IPS DF 6.9 (cell line): ENCODE results near the gene TTC9C.
"Not testable (repeated sequence)": the region's sequence is repeated elsewhere in the genome, so short reads cannot be mapped to it uniquely, and the experiment has no call there.

ENCODE experiments used
- DNase-seq: peaks from one replicate; pipeline ENCODE4 v3.0.0-alpha.2; 2013; ENCODE audit warnings: low read depth, low spot score
- H3K27ac ChIP-seq: one replicate; pipeline ENCODE4 v1.5.1; 2013; ENCODE audit warnings: low read length, control low read depth
- H3K27me3 ChIP-seq: 2 replicates; pipeline ENCODE4 v1.6.1; 2013; ENCODE audit warnings: mild to moderate bottlenecking, low read length; ENCODE audit not compliant: control insufficient read depth, insufficient read depth
- H3K36me3 ChIP-seq: 2 replicates; pipeline ENCODE4 v1.6.1; 2013; ENCODE audit warnings: low read length; ENCODE audit not compliant: control insufficient read depth, insufficient read depth
- H3K4me1 ChIP-seq: 2 replicates; pipeline ENCODE4 v1.6.1; 2013; ENCODE audit warnings: low read length; ENCODE audit not compliant: control insufficient read depth, insufficient read depth
- H3K4me3 ChIP-seq: 2 replicates; pipeline ENCODE4 v1.5.1; 2013; ENCODE audit warnings: mild to moderate bottlenecking, low read length
- H3K9me3 ChIP-seq: 2 replicates; pipeline ENCODE4 v1.6.1; 2013; ENCODE audit warnings: low read length, inconsistent platforms; ENCODE audit not compliant: control insufficient read depth, insufficient read depth
- WGBS: extraction: QIAGEN DNeasy Blood & Tissue Kit; methylation state at CpG from one replicate; pipeline ENCODE4 v1.1.7; 2013; ENCODE audit warnings: mixed read lengths, missing lambda C conversion rate; ENCODE audit not compliant: insufficient read length, insufficient coverage; 5-methylcytosine and 5-hydroxymethylcytosine counted together

The TTC9C gene

GRCh38 chr11:62702246-62702645, 26.0 kb upstream of the TTC9C start:
- no CpG with 5 or more reads among the region's 11 CpGs for WGBS
- Histone ChIP-seq H3K27me3 (no peaks in the 10 kb centered on the region), H3K4me1 (no peaks in the 10 kb centered on the region)

GRCh38 chr11:62703921-62704320, 24.4 kb upstream of the TTC9C start:
- not testable (repeated sequence) for H3K36me3 ChIP-seq, DNase-seq, H3K27me3 ChIP-seq, H3K4me1 ChIP-seq, H3K4me3 ChIP-seq, H3K9me3 ChIP-seq, H3K27ac ChIP-seq
- no CpG with 5 or more reads among the region's 4 CpGs for WGBS

More at GRCh38 chr11:62702246-62702645, 26.0 kb upstream of the TTC9C start:
- peaks cover 3% of the 10 kb centered on the region; the same call in 1 of the 2 replicates for H3K36me3 ChIP-seq
- no peak overlapping the region for H3K4me3 ChIP-seq
- H3K27ac ChIP-seq: no peak overlapping the region
- no peak for DNase-seq
- H3K9me3 ChIP-seq: no peaks in the 10 kb centered on the region

- DNase-seq: no peak
- H3K9me3 ChIP-seq: no peaks in the 10 kb centered on the region
- no peak overlapping the region for H3K27ac ChIP-seq
- H3K27me3 ChIP-seq: no peaks in the 10 kb centered on the region
- no peaks in the 10 kb centered on the region; the same call in 1 of the 2 replicates for H3K4me1 ChIP-seq
- no peaks in the 10 kb centered on the region for H3K36me3 ChIP-seq
- no CpG with 5 or more reads among the region's 7 CpGs for WGBS
- peak overlapping the region; percentile 57; the same call in 1 of the 2 replicates for H3K4me3 ChIP-seq
Measured at GRCh38 chr11:62705413-62705812, 22.9 kb upstream of the TTC9C start.

- peak overlapping the region; percentile 70; the same call in 1 of the 2 replicates for H3K4me3 ChIP-seq
- no peaks in the 10 kb centered on the region; the same call in 1 of the 2 replicates for H3K4me1 ChIP-seq
- no peaks in the 10 kb centered on the region for H3K36me3 ChIP-seq
- no CpG with 5 or more reads among the region's 73 CpGs for WGBS
- H3K27ac ChIP-seq: no peak overlapping the region
- H3K9me3 ChIP-seq: no peaks in the 10 kb centered on the region
- DNase-seq: no peak
- no peaks in the 10 kb centered on the region for H3K27me3 ChIP-seq
Measured at GRCh38 chr11:62705880-62706849, 22.1 kb upstream of the TTC9C start.

GRCh38 chr11:62706850-62707247, 21.4 kb upstream of the TTC9C start:
- H3K9me3 ChIP-seq: no peaks in the 10 kb centered on the region
- no CpG with 5 or more reads among the region's 8 CpGs for WGBS
- DNase-seq: no peak
- no peaks in the 10 kb centered on the region for H3K36me3 ChIP-seq
- H3K27me3 ChIP-seq: no peaks in the 10 kb centered on the region
- H3K4me3 ChIP-seq: peak overlapping the region; percentile 70; the same call in 1 of the 2 replicates
- H3K27ac ChIP-seq: no peak overlapping the region
- no peaks in the 10 kb centered on the region; the same call in 1 of the 2 replicates for H3K4me1 ChIP-seq

GRCh38 chr11:62707277-62707861, 20.9 kb upstream of the TTC9C start, which contains the start of the genes BSCL2 and GNG3:
BSCL2 (minus strand) TSS chr11:62707424; CDS start chr11:62707195, 229 bp downstream.
GNG3 (plus strand) TSS chr11:62707676; CDS start chr11:62708296, 620 bp downstream.
- H3K27ac ChIP-seq: no peak within 1 kb of the TSS
- no CpG with 5 or more reads among the region's 10 CpGs for WGBS
- no peaks in the 10 kb centered on the region for H3K27me3 ChIP-seq
- peaks cover 2% of the 10 kb centered on the region; the same call in 1 of the 2 replicates for H3K36me3 ChIP-seq
- H3K4me3 ChIP-seq: peak within 1 kb of the TSS; percentile 70; the same call in 1 of the 2 replicates
- no peaks in the 10 kb centered on the region for H3K9me3 ChIP-seq
- no peaks in the 10 kb centered on the region; the same call in 1 of the 2 replicates for H3K4me1 ChIP-seq
- DNase-seq: peak; percentile 95

- H3K36me3 ChIP-seq: peaks cover 2% of the 10 kb centered on the region; the same call in 1 of the 2 replicates
- no peaks in the 10 kb centered on the region for H3K27me3 ChIP-seq
- no peak overlapping the region for H3K27ac ChIP-seq
- no CpG with 5 or more reads among the region's 5 CpGs for WGBS
- no peaks in the 10 kb centered on the region for H3K9me3 ChIP-seq
- no peak overlapping the region; the same call in 1 of the 2 replicates for H3K4me3 ChIP-seq
- no peak for DNase-seq
- no peaks in the 10 kb centered on the region; the same call in 1 of the 2 replicates for H3K4me1 ChIP-seq
Measured at GRCh38 chr11:62708392-62708791, 19.9 kb upstream of the TTC9C start.

GRCh38 chr11:62708793-62709192, 19.5 kb upstream of the TTC9C start:
- Histone ChIP-seq H3K4me3 (peak overlapping the region; percentile 76; the same call in 1 of the 2 replicates), H3K27ac (no peak overlapping the region), H3K27me3 (no peaks in the 10 kb centered on the region), H3K4me1 (no peaks in the 10 kb centered on the region; the same call in 1 of the 2 replicates), H3K9me3 (no peaks in the 10 kb centered on the region), H3K36me3 (peaks cover 2% of the 10 kb centered on the region; the same call in 1 of the 2 replicates)
- DNase-seq: no peak
- WGBS: no CpG with 5 or more reads among the region's 7 CpGs

GRCh38 chr11:62709247-62710000, 18.9 kb upstream of the TTC9C start:
- no peaks in the 10 kb centered on the region; the same call in 1 of the 2 replicates for H3K4me1 ChIP-seq
- no peaks in the 10 kb centered on the region for H3K9me3 ChIP-seq
- peak; percentile 97 for DNase-seq
- peak overlapping the region; percentile 11 for H3K27ac ChIP-seq
- H3K36me3 ChIP-seq: peaks cover 5% of the 10 kb centered on the region; the same call in 1 of the 2 replicates
- H3K4me3 ChIP-seq: peak overlapping the region; percentile 76; the same call in 1 of the 2 replicates
- H3K27me3 ChIP-seq: no peaks in the 10 kb centered on the region
- WGBS: no CpG with 5 or more reads among the region's 47 CpGs
